NOMO-1 treated with dmso at 0.1 percent for 144 hours (cell line): ENCODE measurements around the gene GBF1.

ENCODE experiments used
- DNase-seq: peaks from one replicate; lab custom pipeline; 2025; ENCODE audit not compliant: unreplicated experiment; lab: John Stamatoyannopoulos, UW

GBF1 gene

GRCh38 chr10:102342958-102343357 is 97.6 kb downstream of the GBF1 start:
- DNase-seq: no peak

DNA sequence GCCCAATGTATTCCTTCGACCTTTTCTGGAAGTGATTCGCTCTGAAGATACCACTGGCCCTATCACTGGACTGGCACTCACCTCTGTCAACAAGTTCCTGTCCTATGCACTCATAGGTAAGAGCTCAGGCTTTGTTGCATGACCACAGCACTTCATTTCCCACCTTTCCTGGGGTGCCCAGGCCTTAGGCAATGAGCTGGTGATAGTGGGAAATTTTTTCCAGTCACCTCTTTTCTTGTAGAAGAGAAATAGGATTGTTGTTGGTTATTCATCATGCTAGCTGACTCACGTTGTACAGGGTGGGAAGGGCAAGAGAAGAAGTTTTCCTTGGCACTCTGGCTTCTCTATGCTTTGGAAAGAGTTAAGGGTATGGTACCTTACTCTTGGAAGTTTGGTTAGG is 98.7 kb downstream of the GBF1 start:
- no peak for DNase-seq

- DNase-seq: no peak
Measured at GRCh38 chr10:102347236-102347828, 102.0 kb downstream of the GBF1 start.

DNA sequence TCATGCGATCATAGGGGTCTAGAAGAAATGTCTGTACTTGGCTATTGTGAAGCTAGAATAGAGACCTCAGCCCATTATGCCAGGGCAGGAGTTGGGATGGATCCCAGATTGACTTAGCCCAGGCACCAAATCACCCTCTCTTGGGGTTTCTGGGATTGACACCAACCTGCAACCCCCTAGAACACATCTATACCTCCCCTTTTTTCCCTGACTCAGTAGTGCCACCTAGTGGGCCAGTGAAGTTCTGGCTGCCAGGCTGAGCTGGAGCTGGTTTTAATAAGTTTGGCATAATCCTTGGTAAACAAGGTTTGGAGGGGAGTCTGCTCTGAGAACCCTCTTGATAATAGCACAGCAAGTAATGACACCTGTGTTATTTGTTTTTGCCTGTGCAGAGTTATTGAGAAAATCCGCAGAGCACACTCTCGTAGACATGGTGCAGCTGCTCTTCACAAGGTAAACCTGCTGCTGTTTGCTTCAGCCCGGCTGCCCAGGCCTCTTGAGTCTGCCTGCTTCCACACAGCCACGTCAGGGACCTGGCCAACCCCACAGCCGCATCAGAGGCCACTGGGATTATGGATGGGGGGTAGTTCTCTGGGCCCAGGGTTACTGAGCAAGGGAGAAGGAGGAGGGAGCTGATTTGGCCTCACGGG is 106.9 kb downstream of the GBF1 start:
- DNase-seq: peak; percentile 27

GRCh38 chr10:102354451-102354850 is 109.1 kb downstream of the GBF1 start:
- no peak for DNase-seq

DNA sequence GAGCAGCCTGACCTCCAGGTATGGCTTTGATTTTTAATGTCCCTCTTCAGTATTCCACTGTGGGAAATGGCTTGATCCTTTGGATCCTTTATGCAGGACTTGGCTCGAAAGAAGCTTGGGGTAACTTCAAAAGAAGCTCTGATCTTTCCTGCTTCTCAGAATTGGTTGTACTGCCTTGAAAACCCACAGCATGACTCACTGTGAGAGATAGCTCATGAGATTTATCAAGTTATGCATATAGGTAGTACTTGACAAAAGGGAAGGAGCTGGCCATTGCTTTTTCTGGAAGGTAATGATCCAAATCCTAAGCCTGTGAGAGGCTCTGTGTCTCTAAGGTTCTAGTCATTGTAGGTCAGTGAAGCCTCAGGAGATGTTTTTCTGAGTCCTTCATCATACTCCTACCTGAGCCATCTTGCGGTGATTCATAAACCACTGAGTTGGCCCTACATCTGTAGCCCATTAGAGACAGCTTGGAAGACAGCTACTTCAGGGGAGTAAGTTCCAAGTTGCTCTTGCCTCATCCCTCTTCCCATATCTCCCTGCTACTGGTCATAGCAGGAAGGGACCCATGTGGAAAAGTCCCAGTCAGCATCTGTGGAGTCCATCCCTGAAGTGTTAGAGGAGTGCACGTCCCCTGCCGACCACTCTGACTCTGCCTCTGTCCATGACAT is 113.5 kb downstream of the GBF1 start:
- no peak for DNase-seq

DNA sequence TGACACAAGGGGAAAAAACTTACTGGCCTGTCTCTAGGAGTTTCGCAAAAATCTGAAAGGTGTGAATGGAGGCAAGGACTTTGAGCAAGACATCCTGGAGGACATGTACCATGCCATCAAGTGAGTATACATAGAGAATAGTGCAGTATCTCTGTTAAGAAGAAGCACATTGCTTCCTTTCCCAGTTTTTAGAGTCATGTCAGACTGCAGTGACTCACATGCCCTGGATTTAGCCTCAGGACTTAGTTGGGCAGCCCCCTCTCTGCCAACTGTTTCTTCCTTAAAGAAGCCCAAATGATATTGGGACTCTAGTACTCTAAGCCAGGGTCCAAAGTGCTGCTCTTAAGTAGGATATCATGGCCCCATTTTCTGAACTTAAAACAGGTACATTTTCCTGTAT is 122.1 kb downstream of the GBF1 start:
- no peak for DNase-seq

DNA sequence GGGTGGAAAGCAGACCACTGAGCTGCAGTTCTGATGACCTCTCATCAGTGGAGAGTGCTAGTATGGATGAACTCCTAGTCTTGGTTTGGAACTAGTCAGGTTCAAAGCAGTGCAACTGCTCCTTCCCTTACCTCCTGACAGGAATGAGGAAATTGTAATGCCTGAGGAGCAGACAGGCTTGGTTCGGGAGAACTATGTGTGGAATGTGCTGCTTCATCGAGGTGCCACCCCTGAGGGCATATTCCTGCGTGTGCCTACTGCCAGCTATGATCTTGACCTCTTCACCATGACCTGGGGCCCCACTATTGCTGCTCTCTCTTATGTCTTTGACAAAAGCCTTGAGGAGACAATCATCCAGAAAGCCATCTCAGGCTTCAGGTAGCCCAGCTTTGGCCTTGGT is 122.7 kb downstream of the GBF1 start:
- DNase-seq: no peak

DNA sequence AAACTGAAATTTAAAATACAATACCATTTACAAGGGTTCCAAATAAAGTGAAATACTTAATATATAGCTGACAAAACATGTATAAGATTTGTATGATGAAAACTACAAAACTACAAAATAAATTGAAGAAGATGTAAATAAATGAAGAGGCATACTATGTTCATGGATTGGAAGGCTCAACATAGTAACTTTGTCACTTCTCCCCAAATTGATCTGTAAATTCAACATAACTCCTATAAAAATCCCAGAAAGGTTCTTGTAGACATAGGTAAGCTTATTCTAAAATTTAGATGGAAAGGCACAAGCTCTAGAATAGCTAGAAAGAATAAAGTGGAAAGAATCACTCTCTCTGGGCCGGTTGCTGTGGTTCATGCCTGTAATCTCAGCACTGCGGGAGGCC is 126.0 kb downstream of the GBF1 start:
- no peak for DNase-seq

- no peak for DNase-seq
Measured at GRCh38 chr10:102375250-102375649, 129.9 kb downstream of the GBF1 start.

DNA sequence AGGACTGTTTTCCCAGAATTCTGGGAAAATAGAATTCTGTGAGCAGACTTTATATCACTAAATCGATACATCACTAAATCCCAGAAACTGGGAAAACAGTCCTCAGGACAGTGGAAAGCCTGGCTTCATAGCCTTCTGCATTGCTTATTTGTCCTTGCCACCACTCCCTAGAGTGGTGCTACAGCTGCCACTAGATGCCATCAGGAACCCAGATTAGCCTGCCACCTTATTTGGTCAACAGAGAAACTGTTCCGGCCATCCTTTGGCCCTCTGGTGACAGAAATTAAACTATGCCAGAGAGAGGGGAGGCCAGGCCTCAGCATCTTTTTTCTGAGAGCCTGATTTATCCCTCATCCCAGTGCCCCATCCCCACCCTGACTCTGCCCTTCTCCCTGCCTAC is 130.5 kb downstream of the GBF1 start:
- DNase-seq: no peak

GRCh38 chr10:102376901-102377300 is 131.6 kb downstream of the GBF1 start:
- DNase-seq: no peak

- no peak for DNase-seq
Measured at GRCh38 chr10:102379383-102379782, 134.1 kb downstream of the GBF1 start.

DNA sequence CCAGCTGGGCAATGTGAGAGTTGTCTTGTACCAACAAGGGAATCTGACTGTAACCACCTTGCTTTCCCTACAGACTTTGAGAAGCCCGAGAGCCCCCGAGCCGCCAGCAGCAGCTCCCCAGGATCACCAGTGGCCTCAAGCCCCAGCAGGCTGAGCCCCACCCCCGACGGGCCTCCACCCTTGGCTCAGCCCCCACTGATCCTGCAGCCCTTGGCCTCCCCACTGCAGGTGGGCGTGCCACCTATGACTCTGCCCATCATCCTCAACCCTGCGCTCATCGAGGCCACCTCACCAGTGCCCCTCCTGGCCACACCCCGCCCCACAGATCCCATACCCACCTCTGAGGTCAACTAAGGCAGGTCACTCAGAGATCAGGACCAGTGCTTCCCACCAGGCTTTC is 136.7 kb downstream of the GBF1 start:
- DNase-seq: no peak

DNA sequence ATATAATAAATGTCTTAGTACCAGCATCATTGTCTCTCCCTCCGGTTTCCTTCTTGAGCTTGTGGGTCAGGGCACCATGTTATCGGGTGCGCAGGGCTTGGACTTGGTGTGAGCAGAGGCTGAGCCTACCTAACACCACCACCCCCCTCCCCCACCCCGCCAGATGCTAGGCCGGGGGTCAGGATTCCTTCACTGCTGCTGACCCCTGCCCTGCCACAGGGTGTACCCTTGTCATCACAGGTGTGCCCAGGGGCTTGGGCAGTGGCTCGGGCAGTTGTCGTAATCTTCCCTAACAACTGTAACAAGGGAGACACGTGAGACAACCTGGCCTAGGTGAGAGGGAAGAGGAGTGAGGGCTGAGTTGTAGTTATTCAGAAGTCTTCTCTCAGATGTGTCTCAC is 137.5 kb downstream of the GBF1 start:
- no peak for DNase-seq

DNA sequence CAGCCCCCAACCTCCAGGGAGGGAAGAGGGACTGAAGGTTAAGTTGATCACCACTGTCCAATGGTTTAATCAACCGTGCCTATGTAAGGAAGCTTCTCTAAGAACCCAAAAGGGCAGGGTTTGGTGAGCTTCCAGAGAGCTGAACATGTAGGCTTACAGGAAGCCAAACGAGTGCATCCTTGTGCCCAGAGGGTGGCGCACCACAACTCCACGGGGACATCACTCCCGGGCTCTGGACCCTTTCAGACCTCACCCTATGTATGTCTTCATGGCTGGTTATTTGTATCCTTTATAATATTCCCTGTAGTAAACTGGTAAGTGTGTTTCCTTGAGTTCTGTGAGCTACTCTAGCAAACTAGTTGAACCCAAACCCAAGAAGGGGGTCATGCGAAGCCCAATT is 138.7 kb downstream of the GBF1 start:
- no peak for DNase-seq

DNA sequence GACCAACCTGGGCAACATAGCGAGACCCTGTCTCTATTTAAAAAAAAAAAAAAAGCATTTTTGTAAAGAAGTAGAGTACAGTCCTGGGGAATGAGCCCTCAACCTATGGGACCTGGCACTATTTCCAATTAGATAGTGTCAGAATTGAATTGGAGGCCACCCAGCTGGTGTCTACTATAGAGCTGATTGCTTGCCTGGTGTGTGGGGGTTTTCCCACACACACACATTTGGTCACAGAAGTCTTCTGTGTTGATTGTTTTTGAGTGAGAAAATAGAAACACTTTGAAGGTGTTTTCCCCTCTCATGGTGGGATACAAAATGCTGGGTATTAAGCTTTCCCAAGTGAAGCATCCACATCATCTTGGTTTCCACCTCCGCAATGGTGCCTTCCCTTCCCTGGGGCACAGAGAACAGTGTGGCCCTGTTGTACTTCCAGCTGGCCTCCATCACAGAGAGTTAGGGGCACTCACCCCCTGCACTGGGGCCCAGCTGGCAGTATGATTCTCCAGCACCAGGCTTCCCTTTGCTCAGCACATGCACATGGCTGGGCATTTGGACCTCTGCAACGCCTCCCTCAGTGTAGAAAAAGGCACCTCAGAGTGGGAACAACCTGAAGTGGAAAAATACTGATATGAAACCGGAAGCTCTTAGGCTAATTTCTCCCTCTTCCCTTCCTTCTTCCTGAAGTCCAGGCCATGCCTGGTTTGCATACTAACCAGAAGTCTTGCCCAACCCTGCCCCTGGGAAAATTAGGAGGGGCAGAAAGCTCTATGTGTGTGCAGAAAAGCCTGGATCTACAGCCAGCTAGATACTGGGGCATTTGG is 139.5 kb downstream of the GBF1 start:
- DNase-seq: no peak

DNA sequence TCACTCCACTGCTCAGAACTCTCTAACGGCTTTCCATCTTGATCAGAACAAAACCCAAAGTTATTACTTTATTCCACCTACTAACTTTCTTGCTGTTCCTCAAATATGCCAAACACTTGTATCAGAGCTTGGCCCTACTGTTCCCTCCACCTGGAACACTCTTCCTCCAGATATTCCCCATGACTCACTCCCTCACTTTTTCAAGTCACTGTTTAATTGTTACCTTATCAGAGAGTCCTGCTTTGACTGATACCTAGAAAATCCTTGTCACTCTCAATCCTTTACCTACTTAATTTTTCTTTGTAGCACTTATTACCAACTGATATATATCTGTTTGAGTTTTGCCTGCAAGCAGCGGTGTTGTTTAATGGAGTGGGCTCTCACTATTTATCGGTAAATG is 144.6 kb downstream of the GBF1 start:
- DNase-seq: no peak

GRCh38 chr10:102392306-102392705 is 147.0 kb downstream of the GBF1 start:
- DNase-seq: no peak

DNA sequence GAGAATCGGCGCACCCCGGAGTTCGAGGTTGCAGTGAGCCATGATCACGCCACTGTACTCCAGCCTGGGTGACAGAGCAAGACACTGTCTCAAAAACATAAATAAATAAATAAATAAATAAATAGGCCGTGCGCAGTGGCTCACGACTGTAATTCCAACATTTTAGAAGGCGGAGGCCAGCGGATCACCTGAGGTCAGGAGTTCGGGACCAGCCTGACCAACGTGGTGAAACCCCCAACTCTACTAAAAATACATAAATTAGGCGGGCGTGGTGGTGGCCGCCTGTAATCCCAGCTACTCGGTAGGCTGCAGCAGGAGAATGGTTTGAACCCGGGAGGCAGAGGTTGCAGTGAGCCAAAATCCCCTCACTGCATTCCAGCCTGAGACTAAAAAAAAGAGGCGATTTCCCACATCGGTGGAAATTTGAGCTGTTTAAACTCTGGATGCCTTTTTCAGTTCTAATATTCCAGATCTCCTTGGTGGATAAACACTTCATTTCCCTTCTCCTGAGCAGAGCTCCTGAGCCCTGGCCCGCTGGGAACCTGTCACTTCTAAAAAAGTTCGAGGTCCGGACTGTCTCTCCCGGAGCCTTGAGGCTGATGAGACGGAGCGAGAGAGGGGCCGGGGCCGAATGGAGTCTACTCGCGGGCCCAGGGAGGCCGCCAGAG is 148.2 kb downstream of the GBF1 start:
- no peak for DNase-seq

GRCh38 chr10:102394079-102394800 is 148.9 kb downstream of the GBF1 start:
- peak; percentile 82 for DNase-seq
